T-helper 17 cell (primary cell): ENCODE data around the gene ZXDC. TPM values are rescaled to one million over a fixed set of nuclear protein-coding genes. Genes with fewer than 3 reads are reported as not detected.

Experiments
- ATAC-seq: fragments of 150-1000 bp; cut with Tn5 transposase; 2 replicates; pipeline ENCODE4 v1.10.0; 2021; ENCODE audit warnings: mild to moderate bottlenecking, moderate library complexity
- DNase-seq, 3 donors: peaks; one replicate each; pipeline versions ENCODE4 v3.0.0 to v3.0.0-alpha.2; 2020 to 2021
- H3K9me3 ChIP-seq: one replicate; pipeline ENCODE4 v1.7.0; 2013; ENCODE audit warnings: low read length, mild to moderate bottlenecking; ENCODE audit not compliant: control insufficient read depth, poor library complexity, severe bottlenecking
- H3K27ac Mint-ChIP-seq: one replicate; pipeline ENCODE4 v1.8.0; 2022; ENCODE audit warnings: mild to moderate bottlenecking, moderate library complexity, mixed read lengths
- H3K27me3 Mint-ChIP-seq: one replicate; pipeline ENCODE4 v1.8.0; 2022; ENCODE audit warnings: mixed read lengths
- H3K36me3 Mint-ChIP-seq: one replicate; pipeline ENCODE4 v1.8.0; 2022; ENCODE audit warnings: low read depth, mixed read lengths
- H3K4me1 Mint-ChIP-seq: one replicate; pipeline ENCODE4 v1.8.0; 2022; ENCODE audit warnings: mild to moderate bottlenecking, mixed read lengths
- H3K4me3 Mint-ChIP-seq: one replicate; pipeline ENCODE4 v1.8.0; 2022; ENCODE audit warnings: mild to moderate bottlenecking, moderate library complexity, mixed read lengths
- total RNA-seq, 4 donors: library from RNA in 2 of 4; stranded (reverse) in 2 of 4; gene quantifications; one replicate each; pipeline ENCODE4 v1.2.3 and lab custom pipeline; 2022 to 2026

The ZXDC gene
- total RNA-seq, 2 donors from 2014 or later, result 57.2 to 59.0 TPM

GRCh38 chr3:126516152-126516935 is 40.7 kb upstream of the ZXDC start:
- H3K4me3 Mint-ChIP-seq, result no peak overlapping the region
- peaks cover 2% of the 10 kb centered on the region for H3K4me1 Mint-ChIP-seq

GRCh38 chr3:126515066-126515706 is 39.5 kb upstream of the ZXDC start:
- Mint-ChIP-seq H3K27ac (no peak overlapping the region), H3K36me3 (no peaks in the 10 kb centered on the region), H3K4me1 (peaks cover 6% of the 10 kb centered on the region), H3K27me3 (peaks cover 7% of the 10 kb centered on the region), H3K4me3 (no peak overlapping the region)
- DNase-seq, result no peak
- no peak for ATAC-seq
- no peaks in the 10 kb centered on the region for H3K9me3 ChIP-seq

More at GRCh38 chr3:126516152-126516935, 40.7 kb upstream of the ZXDC start:
- no peak overlapping the region for H3K27ac Mint-ChIP-seq
- no peaks in the 10 kb centered on the region for H3K9me3 ChIP-seq
- H3K27me3 Mint-ChIP-seq, result peaks cover 12% of the 10 kb centered on the region
- H3K36me3 Mint-ChIP-seq, result no peaks in the 10 kb centered on the region
- ATAC-seq, result no peak
- DNase-seq, result no peak

- DNase-seq, result no peak
- Mint-ChIP-seq H3K27ac (no peak overlapping the region), H3K4me1 (peaks cover 6% of the 10 kb centered on the region), H3K36me3 (no peaks in the 10 kb centered on the region), H3K4me3 (no peak overlapping the region), H3K27me3 (peaks cover 4% of the 10 kb centered on the region)
- no peak for ATAC-seq
- no peaks in the 10 kb centered on the region for H3K9me3 ChIP-seq
These were observed 38.5 kb upstream of the ZXDC start for GRCh38 chr3:126514161-126514560.

- Mint-ChIP-seq H3K4me3 (no peak overlapping the region), H3K27ac (no peak overlapping the region), H3K27me3 (no peaks in the 10 kb centered on the region), H3K4me1 (peaks cover 6% of the 10 kb centered on the region), H3K36me3 (no peaks in the 10 kb centered on the region)
- no peaks in the 10 kb centered on the region for H3K9me3 ChIP-seq
- DNase-seq (no peak), ATAC-seq (no peak)
These were observed 37.4 kb upstream of the ZXDC start for GRCh38 chr3:126512916-126513650.

- no peak overlapping the region for H3K27ac Mint-ChIP-seq
- no peaks in the 10 kb centered on the region for H3K9me3 ChIP-seq
- H3K36me3 Mint-ChIP-seq, result no peaks in the 10 kb centered on the region
- DNase-seq (no peak), ATAC-seq (no peak)
- no peaks in the 10 kb centered on the region for H3K27me3 Mint-ChIP-seq
- no peak overlapping the region for H3K4me3 Mint-ChIP-seq
- H3K4me1 Mint-ChIP-seq, result peaks cover 6% of the 10 kb centered on the region
These were observed 36.3 kb upstream of the ZXDC start for GRCh38 chr3:126512026-126512425.

- ATAC-seq, result no peak
- Mint-ChIP-seq H3K27ac (no peak overlapping the region), H3K4me1 (peaks cover 6% of the 10 kb centered on the region), H3K27me3 (peaks cover 1% of the 10 kb centered on the region), H3K4me3 (no peak overlapping the region), H3K36me3 (no peaks in the 10 kb centered on the region)
- peak in 1 of 3 donors; percentile 4 for DNase-seq
- H3K9me3 ChIP-seq, result no peaks in the 10 kb centered on the region
These were observed 35.6 kb upstream of the ZXDC start for GRCh38 chr3:126511291-126511690.

GRCh38 chr3:126510308-126510910 is 34.7 kb upstream of the ZXDC start:
- H3K9me3 ChIP-seq, result no peaks in the 10 kb centered on the region
- ATAC-seq (no peak), DNase-seq (peak in 1 of 3 donors; percentile 6)
- H3K36me3 Mint-ChIP-seq, result no peaks in the 10 kb centered on the region
- H3K4me3 Mint-ChIP-seq, result no peak overlapping the region
- peaks cover 5% of the 10 kb centered on the region for H3K27me3 Mint-ChIP-seq
- no peak overlapping the region for H3K27ac Mint-ChIP-seq
- peaks cover 6% of the 10 kb centered on the region for H3K4me1 Mint-ChIP-seq

- no peaks in the 10 kb centered on the region for H3K9me3 ChIP-seq
- peaks cover 6% of the 10 kb centered on the region for H3K4me1 Mint-ChIP-seq
- H3K27ac Mint-ChIP-seq, result no peak overlapping the region
- H3K36me3 Mint-ChIP-seq, result no peaks in the 10 kb centered on the region
- H3K4me3 Mint-ChIP-seq, result no peak overlapping the region
- peaks cover 10% of the 10 kb centered on the region for H3K27me3 Mint-ChIP-seq
- DNase-seq, result peak in 1 of 3 donors; percentile 6
- no peak for ATAC-seq
These were observed 34.1 kb upstream of the ZXDC start for GRCh38 chr3:126509597-126510307.

GRCh38 chr3:126508564-126508964 is 32.9 kb upstream of the ZXDC start:
- H3K4me1 Mint-ChIP-seq, result peaks cover 5% of the 10 kb centered on the region
- peak in 1 of 3 donors; percentile 3 for DNase-seq
- no peak overlapping the region for H3K4me3 Mint-ChIP-seq
- no peaks in the 10 kb centered on the region for H3K9me3 ChIP-seq
- no peaks in the 10 kb centered on the region for H3K36me3 Mint-ChIP-seq
- H3K27ac Mint-ChIP-seq, result no peak overlapping the region
- H3K27me3 Mint-ChIP-seq, result peaks cover 10% of the 10 kb centered on the region
- ATAC-seq, result no peak

GRCh38 chr3:126507886-126508285 is 32.2 kb upstream of the ZXDC start:
- no peaks in the 10 kb centered on the region for H3K36me3 Mint-ChIP-seq
- peaks cover 10% of the 10 kb centered on the region for H3K27me3 Mint-ChIP-seq
- DNase-seq (no peak), ATAC-seq (no peak)
- no peak overlapping the region for H3K27ac Mint-ChIP-seq
- H3K4me1 Mint-ChIP-seq, result peaks cover 5% of the 10 kb centered on the region
- H3K4me3 Mint-ChIP-seq, result no peak overlapping the region
- no peaks in the 10 kb centered on the region for H3K9me3 ChIP-seq

- Mint-ChIP-seq H3K4me3 (no peak overlapping the region), H3K27me3 (peaks cover 10% of the 10 kb centered on the region), H3K27ac (no peak overlapping the region), H3K4me1 (no peaks in the 10 kb centered on the region), H3K36me3 (no peaks in the 10 kb centered on the region)
- ATAC-seq (no peak), DNase-seq (no peak)
- H3K9me3 ChIP-seq, result no peaks in the 10 kb centered on the region
These were observed 28.0 kb upstream of the ZXDC start for GRCh38 chr3:126503701-126504100.

GRCh38 chr3:126502656-126503055 is 27.0 kb upstream of the ZXDC start:
- no peaks in the 10 kb centered on the region for H3K9me3 ChIP-seq
- DNase-seq (no peak), ATAC-seq (no peak)
- no peak overlapping the region for H3K27ac Mint-ChIP-seq
- H3K27me3 Mint-ChIP-seq, result peaks cover 10% of the 10 kb centered on the region
- H3K4me1 Mint-ChIP-seq, result no peaks in the 10 kb centered on the region
- H3K36me3 Mint-ChIP-seq, result no peaks in the 10 kb centered on the region
- no peak overlapping the region for H3K4me3 Mint-ChIP-seq
